GM18867 (cell line): ENCODE results near the gene GFOD2.

Experiments
- ATAC-seq: cut with Tn5 transposase; IDR thresholded peaks from one replicate; pipeline ENCODE4 v1.9.1; 2021; ENCODE audit warnings: mild to moderate bottlenecking, moderate library complexity; ENCODE audit not compliant: unreplicated experiment

The GFOD2 gene

DNA sequence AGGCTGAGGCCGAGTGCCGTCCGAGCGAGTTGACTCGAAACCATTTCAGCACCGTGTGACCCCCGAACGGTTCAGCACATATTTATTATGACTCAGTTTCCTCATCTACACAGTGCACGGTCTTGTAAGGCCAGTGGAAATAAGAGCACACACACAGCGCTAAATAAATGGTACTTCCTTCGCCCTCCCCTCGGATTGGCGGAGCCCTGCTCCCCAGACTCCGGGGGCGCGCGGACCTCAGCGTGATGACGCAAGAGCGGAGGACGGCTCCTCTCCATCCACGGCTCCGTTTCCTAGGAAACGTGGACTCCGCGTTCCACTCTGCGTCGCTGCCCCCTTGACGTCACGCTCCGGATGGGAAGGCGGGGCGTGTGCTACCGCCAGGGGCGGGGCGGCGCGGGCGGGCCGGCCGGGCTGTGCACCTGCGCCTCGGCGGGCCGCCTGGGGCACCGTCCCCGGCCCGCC, 58.5 kb downstream of the GFOD2 start, which contains the start of gene PARD6A:
PARD6A (plus strand) TSS at position 397 of the 465 bp plus-strand sequence. CDS start 79 bp downstream, outside the sequence.
- ATAC-seq, result peak; percentile 70

DNA sequence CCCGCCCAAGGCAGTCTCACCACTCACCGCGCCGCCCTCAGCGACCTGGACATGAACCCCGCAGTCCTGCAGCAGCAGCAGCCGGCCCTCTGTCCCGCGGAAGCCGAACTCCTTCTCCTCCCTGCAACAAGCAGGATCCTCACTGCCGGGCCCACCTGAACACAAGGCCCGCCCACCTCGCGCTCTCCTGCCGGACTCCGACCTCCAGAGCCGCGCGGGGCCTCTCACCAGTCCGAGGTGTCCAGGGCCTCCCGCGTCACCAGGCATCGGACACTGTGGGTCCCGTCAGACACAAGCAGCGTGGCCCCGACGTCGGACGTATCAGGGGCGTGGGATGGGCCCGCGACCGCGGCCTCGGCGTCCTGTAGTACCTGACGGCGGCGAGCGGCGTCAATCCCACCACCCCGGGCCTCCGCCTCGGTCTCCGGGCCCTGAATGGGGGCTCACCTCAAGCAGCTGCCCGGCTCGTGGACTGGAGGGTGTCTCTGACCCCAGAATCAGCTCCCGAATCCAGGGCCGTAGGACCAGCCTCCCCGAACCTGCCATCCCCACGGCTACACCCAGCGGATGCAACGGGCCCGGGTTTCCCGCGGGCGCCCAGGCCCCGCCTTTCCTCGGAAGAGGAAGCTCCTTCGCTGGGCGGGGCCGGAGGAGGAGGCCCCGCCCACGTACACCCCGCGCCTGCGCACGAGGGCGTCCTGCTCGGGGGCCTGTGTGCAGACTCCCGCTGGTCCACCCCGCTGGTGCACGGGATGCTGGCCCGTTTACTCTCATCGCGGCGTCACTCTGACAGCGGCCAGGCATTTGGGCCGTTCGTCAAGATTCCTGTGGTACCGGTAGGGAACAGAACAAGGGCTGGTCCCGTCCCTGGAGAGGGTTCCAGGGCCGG, 59.2 kb downstream of the GFOD2 start, which contains the start of gene ACD:
ACD (minus strand) TSS at position 586 of the 889 bp plus-strand sequence; CDS start at position 546, 40 bp downstream.
- ATAC-seq, result peak; percentile 61

DNA sequence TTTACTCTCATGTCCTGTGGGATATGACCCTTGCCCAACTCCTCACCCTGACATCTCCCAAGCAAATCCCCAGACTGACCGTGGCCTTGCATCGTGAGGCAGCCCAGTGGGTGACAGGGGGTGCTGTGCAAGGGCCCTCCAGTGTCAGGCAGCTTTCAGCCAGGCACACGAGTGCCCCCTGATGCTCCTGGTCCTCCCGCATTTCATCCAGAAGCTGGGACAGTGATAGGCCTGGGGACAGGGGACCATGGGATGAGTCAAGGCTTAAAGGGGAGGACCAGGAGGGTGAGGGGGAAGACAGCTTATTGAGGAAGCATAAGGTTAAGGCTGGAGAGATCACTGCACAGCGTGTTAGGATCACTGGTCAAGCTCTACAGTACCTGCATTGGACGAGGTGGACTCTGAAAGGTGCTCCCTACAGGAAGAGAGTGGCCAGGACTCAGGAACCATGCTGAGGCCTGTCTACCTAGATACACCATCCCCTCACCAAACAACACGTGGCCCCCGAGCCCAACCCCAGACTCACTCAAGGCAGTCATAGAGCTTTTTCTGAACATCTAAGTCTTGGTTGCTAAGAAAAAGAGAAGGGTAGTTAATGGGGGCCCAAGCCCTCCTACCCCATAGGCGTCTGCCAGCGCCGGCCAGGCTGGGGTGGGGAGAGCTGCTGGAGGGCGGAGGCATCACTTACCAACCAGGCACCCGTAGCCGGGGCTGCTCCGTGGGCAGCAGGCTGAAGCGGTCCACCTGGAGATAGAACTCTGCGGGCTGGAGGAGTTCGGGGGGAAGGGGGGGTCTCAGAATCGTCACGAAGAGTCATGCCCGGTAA, 60.1 kb downstream of the GFOD2 start:
- no peak for ATAC-seq

DNA sequence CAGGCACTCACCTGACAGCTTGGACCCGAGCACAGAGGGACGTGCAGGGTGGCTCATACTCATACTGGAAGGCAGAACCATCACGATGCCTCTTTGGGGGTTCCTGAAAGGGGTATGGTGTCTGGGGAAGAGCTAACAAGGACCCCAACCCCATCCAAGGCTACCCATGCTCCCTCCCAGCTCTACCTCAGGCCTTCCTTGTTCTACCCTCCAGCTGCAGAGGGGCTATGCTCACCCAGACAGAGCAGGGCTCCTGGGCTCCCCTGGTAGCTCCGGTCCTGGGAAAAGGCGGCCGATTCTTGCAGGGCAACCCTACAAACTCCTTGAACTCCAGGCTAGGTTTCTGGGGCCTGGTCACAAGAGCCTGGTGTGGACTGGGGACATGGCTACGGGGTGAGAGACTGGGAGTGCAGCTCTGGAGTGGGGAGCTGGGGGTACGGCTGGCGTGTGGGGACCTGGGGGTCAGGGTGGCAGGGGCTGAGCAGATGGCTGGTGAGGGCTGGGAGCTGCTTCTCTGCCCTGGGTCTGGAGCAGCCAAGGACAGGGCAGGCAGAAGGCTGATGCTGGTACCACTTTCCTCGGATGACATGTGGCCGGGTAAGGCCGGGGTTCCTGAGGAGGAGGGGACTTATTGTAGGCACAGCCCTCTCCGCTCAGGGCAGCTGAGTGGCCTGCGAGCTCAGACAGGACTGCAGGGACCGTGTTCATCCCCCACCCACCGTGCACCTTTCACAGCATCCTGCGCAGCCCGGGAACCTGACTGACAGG, 61.2 kb downstream of the GFOD2 start:
- ATAC-seq, result no peak

DNA sequence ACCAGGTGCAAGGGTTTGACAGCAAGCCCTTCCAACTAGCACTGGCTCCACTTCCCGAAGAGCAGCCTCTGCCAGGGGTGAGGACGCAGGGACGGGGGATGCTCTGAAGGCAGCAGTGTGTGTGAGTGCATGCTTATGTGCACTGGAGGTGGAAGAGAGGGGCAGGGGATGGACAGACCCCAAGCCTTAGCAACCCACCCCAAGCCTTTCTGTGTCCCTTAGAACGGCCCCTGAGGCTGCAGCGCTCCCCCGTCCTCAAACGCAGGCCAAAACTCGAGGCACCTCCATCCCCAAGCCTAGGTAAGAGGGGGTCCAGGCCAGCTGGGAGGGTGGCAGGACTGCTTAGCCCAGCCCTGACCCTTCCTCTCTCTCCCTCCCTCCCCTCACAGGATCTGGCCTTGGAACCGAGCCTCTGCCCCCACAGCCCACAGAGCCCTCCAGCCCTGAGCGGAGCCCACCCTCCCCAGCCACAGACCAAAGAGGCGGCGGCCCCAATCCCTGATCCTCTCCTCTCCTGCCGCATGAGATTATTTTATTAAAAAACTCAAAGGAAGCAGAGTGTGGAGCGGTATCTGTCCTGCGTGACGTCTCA, 62.0 kb downstream of the GFOD2 start:
- no peak for ATAC-seq

DNA sequence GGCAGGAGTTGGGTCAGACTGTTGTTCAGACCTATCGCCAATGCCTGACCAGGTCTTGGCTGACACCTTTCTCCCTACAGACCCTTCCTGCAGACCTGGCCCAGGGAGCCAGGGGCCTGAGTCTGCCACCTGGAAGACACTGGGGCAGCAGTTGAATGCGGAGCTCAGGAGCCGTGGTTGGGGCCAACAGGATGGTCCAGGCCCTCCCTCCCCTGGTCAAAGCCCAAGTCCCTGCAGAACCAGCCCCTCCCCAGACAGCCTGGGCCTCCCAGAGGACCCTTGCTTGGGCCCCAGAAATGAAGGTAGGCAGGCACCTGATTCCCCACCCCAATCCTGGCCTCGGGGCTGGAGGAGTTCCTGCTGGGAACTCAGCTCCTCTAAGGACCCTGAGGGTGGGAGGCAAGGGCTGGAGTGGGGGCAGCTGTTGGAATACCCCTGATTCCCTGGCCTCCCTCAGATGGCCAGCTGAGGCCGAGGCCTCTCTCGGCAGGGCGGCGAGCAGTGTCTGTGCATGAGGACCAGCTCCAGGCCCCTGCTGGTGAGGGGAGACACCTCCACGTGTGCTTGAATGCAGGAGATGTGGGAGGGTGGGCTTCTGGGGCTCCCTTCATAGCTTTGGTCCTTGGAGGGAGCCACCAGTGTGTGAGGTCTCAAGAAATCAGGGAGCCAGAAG, 62.6 kb downstream of the GFOD2 start:
- no peak for ATAC-seq

DNA sequence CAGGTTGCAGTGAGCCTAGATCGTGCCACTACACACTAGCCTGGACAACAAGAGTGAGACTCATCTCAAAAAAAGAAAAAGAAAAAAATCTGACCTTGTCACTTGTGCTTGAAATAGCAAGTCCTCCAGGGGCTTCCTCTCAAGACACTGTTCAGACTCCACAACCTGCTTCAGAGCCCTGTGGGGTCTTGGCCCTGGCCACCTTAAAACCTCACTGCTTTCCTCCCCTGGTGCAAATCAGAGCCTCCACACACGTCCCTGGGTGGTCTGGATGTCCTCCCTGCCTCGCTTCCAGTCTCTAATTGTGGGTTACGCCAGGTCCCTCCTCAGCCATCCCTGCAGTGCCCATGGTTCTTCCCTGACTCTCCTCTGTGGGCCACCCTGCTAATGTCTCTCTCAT, 63.8 kb downstream of the GFOD2 start:
- no peak for ATAC-seq

DNA sequence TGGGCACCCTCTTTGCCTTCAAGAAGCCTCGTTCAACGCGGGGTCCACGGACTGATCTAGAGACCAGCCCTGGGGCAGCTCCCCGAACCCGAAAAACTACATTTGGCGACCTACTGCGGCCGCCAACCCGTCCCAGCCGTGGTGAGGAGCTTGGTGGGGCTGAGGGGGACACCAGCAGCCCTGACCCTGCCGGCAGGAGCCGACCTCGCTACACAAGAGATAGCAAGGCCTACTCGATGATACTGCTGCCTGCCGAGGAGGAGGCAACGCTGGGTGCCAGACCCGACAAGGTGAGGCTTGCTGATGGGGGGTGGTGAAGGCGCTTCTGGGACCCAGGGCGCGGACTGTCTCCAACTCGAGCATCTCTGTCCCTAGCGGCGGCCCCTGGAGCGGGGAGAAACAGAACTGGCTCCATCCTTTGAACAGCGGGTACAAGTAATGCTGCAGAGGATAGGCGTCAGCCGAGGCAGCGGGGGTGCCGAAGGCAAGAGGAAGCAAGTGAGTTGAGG, 64.7 kb downstream of the GFOD2 start:
- ATAC-seq, result no peak

DNA sequence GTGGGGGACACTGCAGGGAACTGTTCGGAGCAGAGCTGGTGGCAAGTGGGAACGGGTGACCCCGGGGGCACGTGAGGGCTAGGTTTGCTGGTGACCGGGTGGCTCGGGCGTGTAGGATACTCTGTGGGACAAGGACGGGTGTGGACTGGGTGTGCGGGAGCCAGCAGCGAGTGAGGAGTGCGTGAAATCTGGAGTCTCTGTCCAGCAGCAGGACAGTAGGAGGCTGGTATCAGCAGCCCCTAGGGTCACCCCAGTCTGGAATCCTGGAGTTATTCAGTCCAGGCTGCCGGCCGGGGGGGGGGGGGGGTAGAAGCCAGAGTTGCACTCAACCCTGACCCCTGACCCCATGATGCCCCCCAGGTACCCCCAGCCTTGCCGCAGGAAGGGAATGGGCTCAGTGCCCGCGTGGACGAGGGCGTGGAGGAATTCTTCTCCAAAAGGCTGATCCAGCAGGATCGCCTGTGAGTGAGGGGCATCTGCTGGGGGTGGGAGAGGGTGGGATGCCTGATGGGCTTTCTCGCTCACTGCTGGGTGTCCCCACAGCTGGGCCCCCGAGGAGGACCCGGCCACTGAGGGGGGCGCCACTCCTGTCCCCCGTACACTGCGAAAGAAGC, 65.2 kb downstream of the GFOD2 start:
- no peak for ATAC-seq

DNA sequence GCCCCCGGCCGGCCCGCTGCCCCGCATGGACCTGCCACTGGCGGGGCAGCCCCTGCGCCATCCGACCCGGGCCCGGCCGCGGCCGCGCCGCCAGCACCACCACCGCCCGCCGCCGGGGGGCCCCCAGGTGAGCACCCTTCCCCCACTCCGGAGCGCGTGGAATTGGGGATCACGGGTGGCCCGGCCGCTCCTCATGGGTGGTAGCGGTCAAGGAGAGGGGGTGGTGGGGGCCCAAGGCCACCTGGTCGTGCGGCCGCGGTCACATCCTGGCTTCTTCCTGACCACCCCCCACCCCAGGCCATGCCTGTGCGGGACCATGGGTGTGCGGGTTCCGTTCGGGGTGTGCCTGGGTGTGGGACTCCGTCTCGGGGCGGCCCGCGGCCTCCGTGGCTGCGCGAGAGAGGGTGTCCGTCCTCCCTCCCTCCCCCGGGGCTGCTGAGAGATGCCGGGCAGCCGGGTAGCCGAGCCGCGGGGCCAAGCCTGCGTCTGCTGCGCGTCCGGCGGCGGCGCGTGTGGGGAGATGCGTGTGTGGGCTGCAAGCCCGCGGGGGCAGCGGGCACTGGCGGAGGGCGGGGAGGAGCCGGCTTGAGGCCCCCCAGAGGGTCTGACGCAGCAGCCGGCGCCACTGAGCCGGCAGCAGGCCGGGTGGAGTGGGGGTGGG, 65.9 kb downstream of the GFOD2 start:
- no peak for ATAC-seq

DNA sequence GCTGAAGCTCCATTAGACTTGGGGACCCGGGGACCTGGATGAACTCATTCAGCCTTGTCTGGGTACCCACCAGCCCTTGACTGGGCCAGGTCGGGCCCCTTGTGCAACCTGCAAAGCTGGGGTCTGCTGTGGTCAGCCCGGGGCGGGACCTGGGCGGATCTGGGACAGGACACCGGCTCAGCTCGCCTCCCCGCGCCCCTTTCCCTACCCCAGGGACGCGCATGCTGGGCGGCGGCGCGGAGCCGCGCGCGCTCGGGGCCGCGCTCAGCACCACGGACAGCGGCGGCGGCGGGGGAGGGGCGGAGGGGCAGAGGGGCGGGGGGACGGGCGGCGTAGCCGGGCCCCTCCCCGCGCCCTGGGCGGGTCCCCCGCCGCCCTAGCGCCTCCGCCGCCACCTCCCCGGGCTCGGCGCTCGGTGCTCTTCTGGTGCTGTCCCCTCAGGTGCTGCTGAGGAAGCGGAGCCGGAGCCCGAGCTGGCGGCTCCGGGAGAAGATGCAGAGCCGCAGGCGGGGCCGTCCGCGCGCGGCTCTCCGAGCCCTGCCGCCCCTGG, 66.5 kb downstream of the GFOD2 start:
- ATAC-seq, result no peak

DNA sequence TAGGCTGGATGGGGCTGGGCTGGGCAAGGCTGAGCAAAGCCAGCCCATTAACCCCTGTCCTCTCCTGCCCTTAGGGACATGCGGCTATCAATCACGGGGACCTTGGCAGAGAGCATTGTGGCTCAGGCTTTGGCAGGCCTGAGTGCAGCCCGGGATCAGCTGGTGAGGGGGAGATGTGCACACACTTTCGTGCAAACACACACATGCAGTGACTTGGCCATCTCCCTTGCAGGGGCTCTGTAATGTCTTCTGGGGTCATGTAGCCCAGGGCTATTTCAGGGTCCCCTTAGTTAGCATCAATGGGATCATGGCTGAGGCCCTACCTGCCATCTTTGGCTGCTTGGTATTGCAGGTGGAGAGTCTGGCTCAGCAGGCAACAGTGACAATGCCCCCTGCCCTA, 67.3 kb downstream of the GFOD2 start:
- no peak for ATAC-seq

DNA sequence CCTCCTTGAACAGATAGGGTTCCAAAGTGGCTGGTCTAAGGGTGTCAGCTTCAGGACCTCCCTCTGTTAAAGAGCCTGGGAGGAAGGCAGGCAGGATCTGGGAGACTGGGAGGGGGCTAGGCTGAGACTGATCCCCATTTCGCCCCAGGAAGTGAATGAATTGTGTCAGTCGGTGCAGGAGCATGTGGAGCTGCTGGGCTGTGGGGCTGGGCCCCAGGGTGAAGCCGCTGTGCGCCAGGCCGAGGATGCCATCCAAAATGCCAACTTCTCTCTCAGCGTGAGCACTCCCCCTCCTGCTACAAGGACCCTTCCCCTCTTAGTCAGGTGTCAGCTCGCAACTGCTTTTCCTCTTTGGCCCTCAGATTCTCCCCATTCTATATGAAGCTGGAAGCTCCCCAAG, 68.1 kb downstream of the GFOD2 start:
- no peak for ATAC-seq

DNA sequence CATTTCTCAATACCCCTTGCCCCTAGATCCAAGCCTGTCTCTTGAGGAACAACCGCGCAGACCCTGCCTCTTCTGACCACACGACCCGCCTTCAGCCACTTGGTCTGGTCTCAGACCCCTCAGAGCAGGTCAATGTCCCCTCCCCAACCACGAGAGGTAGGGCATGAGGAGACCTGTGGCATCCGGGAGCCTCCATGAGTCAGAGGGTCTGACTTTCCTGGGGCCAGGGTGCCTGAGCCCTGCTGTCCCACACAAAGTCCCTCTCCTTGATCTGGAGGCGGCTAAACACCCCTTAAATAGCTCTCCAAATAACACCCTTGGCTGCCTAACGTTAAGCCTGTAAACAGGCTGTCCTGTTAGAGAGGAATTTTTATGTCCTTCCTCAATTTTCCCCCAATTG, 69.1 kb downstream of the GFOD2 start:
- no peak for ATAC-seq

DNA sequence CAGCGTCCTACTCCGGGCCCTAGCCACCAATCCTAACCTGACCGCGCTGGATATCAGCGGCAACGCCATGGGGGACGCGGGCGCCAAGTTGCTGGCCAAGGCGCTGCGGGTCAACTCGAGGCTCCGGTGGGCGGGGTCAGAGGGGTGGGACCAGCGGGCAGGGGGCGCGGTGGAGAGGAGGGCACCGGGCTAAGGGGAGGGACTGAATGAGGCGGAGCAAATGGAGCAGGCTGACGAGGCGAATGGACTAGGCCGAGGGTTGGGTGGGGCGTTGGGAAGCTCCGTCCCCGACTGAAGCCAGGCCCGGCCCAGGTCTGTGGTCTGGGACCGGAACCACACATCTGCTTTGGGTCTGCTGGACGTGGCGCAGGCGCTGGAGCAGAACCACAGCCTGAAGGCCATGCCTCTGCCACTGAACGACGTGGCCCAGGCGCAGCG, 69.6 kb downstream of the GFOD2 start:
- ATAC-seq, result no peak

DNA sequence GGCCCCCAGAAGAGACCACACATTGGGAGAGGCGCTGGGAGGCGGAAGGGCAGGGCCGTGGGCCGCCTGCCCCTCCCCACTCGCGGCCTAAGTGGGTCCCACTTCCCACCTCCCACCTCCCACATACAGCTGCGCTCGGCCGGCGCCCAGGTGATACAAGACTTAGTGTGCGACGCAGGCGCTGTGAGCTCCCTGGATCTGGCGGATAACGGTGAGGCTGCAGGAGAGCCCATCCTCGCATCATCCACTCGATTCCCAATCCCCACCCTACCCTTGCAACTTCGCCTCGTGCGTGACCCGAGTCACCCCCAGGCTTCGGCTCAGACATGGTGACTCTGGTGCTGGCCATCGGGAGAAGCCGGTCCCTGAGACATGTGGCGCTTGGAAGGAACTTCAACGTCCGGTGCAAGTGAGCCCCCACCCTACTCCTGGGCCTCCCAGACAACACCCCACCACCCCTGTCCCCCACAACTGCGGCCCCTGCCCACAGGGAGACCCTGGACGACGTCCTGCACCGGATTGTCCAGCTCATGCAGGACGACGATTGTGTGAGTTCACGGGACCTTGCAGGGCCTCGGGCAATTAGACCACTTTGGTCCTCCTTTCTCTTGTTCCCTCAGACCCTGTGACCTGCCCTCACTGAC, 70.2 kb downstream of the GFOD2 start:
- ATAC-seq, result no peak

DNA sequence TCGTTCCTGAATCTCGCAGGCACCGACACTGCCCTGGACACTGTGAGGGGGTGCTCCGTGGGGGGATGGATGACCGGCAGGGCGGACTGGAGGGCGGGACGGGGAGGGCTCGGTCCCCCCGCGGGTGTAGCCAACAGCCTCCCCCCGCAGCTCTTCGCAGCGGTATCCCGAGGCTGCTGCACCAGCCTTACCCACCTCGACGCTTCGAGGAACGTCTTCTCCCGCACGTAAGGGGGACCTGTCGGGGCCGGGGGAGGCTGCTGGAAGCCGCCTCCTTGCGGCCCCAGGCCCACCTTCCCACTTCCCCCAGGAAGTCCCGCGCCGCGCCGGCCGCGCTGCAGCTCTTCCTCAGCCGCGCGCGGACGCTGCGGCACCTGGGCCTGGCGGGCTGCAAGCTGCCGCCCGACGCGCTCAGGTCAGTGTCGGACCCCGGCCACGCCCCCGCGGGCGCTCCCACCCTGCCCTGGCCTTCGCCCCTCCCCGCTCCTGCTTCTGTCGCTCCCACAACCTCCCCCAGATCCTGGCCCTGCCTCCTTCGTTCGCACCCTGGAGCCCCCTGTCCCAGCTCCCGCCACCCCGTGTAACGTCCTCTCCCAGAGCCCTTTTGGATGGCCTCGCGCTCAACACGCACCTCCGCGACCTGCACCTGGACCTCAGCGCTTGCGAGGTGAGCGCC, 70.9 kb downstream of the GFOD2 start:
- ATAC-seq, result no peak
